NCI-H1048 (cell line): ENCODE data around the gene DEF6.
"Not testable (repeated sequence)": the region's sequence is repeated elsewhere in the genome, so short reads cannot be mapped to it uniquely, and the experiment has no call there.

Experiments used
- DNase-seq: peaks from one replicate; lab custom pipeline; 2025; lab: John Stamatoyannopoulos, UW

DEF6 gene

DNA sequence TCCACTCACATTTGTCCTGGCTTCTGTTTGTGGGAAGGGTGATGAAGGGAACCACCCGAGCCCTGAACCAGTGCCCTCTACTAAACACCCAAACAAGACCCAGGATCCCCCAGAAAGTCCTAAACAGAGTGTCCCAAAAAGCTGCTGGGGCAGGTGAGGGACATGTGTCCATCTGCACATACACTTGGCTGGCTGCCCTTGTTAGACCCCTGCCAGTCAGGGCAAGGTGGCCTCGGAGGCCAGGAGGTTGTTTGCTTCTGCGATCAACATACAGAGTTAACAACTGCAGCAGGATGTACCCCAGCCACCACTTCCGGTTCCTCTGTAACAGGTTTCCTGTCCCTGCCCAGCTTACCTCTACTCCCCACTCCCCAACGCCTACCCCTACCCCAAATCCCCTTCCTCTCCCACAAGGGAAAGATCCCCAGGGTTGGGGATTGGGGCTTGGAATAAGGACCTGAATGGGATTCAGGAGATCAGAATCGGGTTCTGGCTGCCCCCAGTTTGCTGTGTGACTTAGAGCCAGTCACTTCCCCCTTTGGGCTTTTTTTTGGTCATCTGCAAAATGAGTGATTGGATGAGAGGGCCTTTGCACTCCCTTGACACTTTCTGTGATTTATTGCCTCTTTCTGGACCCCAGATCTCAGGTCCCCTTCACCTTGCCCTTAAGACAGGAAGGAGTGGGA is 13.9 kb downstream of the DEF6 start:
- no peak for DNase-seq

DNA sequence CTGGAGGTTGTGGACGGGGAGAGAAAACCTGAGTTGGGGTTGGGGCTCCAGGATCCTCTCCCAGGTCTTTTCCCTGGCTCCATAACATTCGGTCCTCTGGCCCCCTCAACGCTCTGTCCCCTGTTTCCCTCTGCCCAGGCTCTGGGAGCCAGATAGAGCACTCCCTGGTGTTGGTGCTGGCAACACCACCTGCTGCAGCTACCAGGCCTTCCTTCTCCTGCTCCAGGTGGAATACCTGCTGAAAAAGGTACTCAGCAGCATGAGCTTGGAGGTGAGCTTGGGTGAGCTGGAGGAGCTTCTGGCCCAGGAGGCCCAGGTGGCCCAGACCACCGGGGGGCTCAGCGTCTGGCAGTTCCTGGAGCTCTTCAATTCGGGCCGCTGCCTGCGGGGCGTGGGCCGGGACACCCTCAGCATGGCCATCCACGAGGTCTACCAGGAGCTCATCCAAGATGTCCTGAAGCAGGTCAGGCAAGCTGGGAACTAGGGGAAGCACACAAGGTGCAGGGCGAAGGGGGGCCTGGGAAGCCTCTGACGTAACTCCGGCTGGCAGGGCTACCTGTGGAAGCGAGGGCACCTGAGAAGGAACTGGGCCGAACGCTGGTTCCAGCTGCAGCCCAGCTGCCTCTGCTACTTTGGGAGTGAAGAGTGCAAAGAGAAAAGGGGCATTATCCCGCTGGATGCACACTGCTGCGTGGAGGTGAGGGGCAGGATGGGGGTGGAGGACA is 14.6 kb downstream of the DEF6 start:
- no peak for DNase-seq

DNA sequence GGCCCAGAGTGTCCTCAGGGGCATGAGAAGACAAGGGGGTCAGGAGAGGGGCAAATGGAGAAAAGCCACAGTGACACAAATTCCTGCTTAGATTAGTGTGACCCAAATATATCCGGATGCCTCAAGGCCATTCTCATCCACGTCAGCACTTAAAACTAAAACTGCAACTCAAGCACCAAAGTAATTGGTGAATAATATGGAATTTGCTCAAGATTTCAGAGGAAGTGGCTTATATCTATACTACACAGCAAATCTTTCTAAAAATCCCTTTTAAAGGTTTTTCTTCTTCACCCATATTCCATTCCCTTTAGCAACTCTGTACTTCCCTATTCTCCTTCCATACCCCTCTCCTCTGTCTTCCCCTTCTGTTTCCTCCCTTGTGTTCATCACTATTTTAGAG is 15.2 kb downstream of the DEF6 start:
- no peak for DNase-seq

DNA sequence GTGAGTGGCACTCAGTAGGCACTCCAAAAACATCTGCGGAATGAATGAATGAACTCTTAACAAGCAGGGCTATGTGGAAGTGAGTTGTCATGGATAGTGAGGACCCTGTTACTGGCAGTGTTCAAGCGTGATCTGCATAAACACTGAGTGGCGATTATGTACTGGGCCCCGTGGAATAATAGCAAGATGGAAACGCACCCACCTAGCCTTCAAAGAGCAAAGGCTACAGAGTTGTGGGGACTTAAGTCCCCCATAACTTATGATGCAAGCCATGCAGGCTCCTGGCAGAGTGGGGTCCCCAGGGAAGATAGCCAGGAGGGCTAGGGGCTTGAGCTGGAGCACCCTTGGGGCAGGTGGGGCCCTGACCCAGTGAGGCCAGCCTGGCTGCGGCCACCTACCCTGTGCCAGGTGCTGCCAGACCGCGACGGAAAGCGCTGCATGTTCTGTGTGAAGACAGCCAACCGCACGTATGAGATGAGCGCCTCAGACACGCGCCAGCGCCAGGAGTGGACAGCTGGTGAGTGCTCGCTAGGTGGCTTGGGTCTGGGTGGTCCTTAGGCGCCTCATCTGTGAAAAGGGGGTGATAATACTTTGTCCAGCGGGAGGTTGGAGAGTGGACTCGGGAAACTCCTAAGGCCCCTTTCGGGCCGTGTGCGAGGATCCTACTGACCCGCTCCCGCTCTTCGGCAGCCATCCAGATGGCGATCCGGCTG is 20.0 kb downstream of the DEF6 start:
- DNase-seq, result no peak

DNA sequence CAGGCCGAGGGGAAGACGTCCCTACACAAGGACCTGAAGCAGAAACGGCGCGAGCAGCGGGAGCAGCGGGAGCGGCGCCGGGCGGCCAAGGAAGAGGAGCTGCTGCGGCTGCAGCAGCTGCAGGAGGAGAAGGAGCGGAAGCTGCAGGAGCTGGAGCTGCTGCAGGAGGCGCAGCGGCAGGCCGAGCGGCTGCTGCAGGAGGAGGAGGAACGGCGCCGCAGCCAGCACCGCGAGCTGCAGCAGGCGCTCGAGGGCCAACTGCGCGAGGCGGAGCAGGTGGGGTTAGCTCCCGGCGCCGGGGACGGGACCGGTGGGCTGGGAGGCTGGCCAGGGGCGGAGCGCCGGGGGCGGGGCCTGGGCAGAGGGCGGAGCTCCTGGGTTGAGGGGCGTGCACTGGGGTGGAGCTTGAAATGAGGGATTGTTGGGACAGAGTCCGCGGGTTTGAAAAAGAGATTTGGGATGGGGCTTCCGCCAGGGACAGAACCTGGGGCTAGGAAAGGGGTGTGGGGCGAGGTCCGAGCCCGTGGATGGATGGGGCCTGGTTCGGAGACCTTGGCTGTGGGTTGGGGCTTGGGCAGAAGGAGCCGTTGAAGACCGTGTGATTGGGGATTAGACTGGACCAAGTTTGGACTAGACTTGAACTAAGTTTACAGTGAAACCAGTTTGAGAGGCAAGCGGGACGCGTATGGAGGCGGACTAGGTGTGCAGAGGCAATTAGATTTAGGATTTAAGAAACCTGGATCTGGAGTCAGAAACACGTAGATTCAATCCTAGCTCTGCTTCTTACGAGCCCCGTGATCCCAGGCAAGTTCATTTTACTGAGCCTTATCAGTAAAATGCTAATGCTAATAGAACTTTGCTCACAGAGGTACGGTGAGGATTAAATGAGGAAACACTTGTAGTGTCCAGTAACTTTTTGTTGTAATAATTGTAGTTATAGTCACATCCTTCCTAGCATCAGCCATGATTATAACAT is 20.9 kb downstream of the DEF6 start:
- DNase-seq, result peak; percentile 36

DNA sequence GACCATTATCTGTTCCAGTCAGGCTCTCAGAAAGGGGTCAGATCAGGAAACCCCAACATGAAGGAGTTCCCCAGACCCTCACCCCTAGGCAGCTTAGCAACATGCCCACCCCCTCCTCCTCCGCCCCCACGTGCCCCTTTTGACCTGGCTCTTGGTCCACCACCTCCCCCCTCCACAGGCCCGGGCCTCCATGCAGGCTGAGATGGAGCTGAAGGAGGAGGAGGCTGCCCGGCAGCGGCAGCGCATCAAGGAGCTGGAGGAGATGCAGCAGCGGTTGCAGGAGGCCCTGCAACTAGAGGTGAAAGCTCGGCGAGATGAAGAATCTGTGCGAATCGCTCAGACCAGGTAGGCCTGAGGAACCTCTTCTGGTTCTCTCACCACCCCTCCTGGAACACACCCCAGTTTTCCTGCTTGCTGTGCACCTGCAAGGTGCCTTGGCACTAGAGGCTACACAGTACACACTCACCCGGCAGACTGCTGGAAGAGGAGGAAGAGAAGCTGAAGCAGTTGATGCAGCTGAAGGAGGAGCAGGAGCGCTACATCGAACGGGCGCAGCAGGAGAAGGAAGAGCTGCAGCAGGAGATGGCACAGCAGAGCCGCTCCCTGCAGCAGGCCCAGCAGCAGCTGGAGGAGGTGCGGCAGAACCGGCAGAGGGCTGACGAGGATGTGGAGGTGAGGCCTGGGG is 21.9 kb downstream of the DEF6 start:
- no peak for DNase-seq

DNA sequence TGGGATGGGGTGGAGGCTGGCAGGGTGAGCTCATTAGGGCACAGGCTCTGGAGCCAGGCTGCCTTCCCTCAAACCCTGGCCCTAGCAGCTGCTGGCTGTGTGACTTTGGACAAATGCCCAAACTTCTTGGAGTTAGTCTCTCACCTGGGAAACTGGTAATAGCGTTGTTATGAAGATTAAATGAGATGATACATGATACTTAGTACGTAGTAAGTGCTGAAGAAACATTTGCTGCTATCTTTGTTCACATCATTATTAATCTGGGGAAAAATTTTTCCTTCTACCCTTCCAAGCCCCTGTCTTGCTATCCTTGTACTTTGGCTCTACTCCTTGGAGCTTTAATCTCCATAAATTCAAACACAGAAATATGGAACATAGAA is 22.4 kb downstream of the DEF6 start:
- no peak for DNase-seq

DNA sequence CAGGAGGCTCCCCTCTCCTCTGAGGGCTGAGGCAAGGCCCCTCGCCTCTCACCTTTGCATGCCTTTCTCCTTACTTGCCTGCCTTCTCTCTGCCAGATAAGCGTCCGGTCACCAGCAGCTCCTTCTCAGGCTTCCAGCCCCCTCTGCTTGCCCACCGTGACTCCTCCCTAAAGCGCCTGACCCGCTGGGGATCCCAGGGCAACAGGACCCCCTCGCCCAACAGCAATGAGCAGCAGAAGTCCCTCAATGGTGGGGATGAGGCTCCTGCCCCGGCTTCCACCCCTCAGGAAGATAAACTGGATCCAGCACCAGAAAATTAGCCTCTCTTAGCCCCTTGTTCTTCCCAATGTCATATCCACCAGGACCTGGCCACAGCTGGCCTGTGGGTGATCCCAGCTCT is 23.5 kb downstream of the DEF6 start:
- DNase-seq, result no peak

DNA sequence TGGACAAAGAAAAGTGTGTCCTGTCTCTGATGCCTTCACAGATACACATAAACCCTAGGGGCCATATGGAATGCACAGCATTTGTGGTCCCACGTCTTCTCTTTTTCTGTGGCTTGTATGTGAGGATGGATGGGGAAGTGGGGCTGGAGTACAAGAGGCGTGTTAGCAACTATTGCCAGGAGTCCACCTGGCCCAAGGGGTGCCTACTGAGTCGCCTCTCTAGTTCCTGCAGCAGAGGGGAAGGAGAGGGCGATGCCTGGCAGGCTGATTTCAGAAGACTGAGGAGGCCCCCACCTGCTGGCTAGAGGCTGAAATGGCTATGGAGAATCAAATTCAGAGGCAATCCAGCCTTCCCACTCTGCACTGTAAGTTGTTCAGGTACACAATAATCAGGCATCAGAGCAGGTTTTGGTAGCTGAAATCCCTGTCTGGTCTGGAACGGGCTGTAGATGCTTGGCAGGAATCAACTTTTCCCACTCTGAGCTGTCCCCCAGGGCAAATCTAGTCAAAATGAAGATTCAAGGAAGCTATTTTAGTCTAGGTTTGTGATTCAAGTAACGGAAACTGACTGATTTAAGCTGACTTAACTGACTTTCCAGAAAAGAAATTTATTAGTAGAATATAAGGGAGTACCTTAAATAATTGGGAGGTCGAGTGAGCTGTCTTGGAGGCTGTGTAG is 29.9 kb downstream of the DEF6 start:
- DNase-seq, result no peak

DNA sequence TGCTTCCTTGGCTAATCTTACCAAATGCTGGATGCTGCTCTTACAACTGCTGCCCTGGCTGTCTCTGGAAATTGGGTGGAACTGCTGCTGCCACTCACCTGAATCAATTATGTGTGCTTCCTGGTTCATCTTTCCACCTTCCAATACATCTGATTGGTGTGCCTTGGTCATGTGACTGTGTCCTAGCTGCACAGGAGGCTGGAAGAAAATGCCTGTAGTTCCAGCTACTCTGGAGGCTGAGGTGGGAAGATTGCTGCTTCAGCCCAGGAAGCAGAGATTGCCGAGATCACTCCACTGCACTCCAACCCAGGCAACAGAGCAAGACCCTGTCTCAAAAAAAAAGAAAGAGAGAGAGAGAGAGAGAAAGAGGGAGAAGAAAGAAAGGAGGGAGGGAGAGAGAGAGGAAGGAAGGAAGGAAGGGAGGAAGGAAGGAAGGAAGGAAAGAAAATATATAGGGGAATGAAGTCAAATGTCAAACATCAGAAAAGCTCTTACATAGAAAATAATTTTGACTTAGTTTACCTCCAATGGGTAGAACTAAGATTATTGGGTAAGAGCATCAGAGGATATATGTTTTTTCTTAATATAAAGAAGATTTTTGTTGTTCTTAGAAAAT is 30.6 kb downstream of the DEF6 start:
- DNase-seq, result no peak

DNA sequence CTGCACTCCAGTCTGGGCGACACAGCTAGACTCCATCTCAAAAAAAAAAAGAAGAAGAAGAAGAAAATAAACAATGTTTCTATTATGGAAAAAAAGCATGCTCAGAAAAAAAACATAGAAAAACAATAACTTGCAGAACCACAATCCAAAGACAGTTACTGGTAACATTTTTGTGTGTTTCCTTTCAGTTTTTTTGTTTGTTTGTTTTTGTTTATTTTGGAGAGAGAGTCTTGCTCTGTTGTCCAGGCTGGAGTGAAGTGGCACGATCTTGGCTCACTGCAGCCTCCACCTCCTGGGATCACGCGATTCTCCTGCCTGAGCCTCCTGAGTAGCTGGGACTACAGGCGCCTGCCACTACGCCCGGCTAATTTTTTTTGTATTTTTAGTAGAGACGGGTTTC is 31.3 kb downstream of the DEF6 start:
- DNase-seq, result not testable (repeated sequence)

DNA sequence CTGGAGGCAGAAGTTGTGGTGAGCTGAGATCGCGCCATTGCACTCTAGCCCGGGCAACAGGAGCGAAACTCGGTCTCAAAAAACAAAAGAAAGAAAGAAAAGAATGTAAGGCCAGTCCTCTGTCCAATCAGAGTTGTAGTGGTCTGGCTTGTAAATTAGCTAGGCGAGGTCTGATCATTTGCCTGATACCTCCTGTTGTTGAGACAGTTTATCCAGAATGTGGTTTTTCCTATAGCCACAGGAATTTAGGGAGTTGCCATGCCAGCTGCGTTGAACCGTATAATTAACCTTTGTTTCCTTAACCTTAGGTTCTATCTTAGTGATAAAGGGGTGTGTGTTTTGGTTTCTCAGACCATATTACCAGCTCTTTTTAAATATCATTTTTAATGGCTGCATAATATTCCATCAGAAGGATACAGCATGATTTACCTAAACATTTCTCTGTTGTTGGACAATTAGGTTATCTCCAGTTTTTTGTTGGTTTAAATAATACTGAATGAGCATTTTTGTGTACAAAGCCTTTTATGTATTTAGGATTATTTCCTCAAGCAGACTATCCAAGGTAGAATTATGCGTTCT is 33.0 kb downstream of the DEF6 start:
- DNase-seq, result no peak

DNA sequence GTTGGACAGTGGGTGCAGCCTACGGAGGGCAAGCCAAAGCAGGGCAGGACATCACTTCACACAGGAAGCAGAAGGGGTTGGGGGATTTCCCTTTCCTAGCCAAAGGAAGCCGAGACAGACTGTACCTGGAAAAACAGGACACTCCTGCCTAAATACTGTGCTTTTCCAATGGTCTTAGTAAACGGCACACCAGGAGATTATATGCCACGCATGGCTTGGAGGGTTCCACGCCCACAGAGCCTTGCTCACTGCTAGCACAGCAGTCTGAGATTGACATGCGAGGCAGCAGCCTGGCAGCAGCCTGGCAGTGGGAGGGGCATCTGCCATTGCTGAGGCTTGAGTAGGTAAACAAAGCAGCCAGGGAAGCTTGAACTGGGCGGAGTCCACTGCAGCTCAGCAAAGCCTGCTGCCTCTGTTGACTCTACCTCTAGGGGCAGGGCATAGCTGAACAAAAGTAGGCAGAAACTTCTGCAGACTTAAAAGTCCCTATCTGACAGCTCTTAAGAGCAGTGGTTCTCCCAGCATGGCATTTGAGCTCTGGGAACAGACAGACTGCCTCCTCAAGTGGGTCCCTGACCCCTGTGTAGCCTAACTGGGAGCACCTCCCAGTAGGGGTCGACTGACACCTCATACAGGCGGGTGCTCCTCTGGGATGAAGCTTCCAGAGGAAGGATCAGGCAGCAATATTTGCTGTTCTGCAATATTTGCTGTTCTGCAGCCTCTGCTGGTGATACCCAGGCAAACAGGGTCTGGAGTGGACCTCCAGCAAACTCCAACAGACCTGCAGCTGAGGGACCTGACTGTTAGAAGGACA is 34.7 kb downstream of the DEF6 start:
- peak; percentile 46 for DNase-seq

DNA sequence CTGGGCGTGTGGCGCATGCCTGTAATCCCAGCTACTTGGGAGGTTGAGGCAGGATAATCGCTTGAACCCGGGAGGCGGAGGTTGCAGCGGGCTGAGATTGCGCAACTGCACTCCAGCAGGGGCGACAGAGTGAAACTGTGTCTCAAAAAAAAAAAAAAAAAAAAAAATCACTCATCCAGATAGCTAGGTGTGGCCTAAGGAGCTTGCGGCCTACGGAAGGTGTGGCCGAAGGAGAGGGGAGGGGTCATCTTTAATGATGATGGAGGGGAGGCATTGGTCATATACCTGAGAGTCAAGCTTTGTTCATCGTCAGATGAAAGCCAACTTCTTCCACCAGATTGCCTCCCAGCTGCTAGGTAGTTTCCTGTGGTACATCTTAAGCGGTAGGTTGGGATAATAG is 43.9 kb downstream of the DEF6 start:
- no peak for DNase-seq

DNA sequence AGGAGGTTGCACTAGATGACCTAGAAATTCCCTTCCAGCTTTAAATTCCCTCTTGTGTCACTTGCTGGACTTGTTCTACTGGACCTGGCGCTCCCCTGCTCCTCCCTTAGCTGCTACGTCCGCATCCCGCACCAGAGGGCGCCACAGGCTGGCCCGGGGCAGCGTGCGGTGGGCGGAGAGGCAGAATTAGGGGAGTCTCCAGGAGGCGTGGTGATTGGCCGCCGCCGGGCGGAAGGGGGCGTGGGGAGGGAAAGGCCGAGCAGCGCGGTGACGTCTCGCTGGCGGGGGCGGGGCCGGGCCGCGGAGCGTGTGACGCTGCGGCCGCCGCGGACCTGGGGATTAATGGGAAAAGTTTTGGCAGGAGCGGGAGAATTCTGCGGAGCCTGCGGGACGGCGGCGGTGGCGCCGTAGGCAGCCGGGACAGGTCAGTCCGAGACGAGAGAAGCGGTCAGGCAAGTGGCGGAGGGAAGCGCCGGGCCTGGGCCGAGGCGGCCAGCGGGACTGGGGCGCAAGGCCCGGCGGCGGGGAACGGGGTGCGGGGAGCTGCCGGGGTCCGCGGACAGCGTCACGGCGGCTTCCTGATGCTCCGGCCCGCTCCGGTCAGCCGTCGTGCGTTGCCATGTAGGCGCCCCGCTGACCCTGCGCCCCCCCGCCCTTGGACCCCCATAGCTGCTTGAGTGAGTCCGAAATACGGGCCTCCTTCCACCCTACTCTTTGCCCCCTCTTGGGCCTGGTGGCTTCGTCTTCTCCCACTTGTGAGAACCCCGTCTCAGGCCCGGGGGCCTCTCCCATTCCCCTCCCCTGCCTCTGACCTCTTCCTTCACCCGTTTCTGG is 44.9 kb downstream of the DEF6 start, which contains the start of gene PPARD:
TSS of gene PPARD (plus strand) at position 301 of the 834 bp plus-strand sequence. CDS start 68,530 bp downstream, outside the sequence.
- peak; percentile 88 for DNase-seq

DNA sequence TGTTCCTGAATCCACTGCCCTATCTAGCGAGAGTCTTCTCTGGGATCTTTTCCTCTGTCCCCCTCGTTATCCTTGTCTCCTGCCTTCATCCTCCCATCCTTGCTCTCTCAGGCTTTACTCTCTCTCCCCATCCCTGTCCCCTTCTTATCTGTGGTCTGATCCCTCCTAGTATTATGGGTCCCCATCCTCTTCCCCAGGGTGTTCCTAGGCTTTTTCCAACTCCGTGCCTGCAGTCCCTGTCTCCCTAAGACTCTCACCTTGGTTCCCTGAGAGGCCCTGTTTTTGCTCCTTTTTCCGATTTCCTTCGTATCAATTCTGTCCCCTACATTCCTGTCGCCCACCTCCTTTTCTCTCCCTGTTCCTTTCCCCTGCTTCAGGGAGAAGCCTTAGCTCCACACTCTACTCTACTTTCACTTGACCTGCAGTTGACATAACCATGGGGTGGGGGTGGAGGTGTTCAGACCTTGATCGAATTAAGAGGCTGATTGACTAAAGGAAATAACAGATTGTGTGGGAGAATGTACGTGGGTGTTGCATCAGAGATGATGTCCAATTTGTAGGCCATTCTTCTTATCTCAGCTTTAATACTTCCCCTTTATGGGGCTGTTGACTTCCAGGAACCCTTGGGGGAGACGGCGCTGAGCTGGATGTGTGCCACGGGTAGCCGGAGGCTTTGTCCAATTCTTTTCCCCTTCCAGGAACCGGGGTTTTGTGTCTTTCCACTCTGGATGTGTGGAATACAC is 45.6 kb downstream of the DEF6 start:
- no peak for DNase-seq

DNA sequence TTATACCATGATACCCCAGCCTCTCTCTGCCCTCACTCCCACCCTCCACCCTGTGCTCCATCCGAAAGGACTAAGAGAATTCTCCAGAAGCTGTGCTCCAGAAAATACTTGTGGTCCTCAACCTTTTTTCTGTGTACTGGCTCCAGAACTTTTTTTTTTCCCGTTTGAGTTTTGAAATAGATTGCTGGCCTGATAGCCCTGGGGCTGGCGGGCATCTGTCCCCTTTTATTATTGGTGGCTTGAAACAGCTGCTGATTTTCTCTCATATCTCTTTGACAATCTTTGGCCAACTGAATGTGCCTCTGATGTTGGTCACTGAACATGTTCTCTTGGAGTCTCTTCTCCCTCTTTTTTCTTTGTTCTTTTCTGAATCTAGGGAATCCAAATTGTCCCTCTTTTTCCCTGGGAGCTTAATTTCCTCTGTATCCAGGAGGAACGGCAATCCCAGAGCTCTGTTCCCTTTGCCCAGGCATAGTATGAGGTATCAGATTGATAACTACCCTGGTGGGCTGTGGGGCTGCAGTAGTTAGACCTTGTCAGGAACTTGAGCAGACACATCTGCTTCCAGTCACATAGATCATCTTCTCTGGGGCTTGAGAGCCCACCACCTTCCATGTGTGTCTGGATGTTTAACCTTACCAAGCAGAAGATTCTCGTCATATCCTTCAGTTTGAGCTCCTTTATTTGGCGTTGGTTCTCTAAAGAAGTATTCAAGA is 46.4 kb downstream of the DEF6 start:
- DNase-seq, result no peak
